Muscle of leg (tissue), 16 donors: ENCODE results near the gene SAMHD1. TPM values are rescaled to one million over a fixed set of nuclear protein-coding genes. Genes with fewer than 3 reads are reported as not detected.
"Not testable (repeated sequence)": the region's sequence is repeated elsewhere in the genome, so short reads cannot be mapped to it uniquely, and the experiment has no call there.

Experiments
- DNase-seq: peaks from one replicate; pipeline ENCODE4 v3.0.0; 2013
- H3K27ac ChIP-seq: one replicate; pipeline ENCODE4 v1.5.1; 2013; ENCODE audit warnings: mild to moderate bottlenecking, low read length, control low read depth
- H3K27me3 ChIP-seq: one replicate; pipeline ENCODE4 v1.6.1; 2013; ENCODE audit warnings: low read length; ENCODE audit not compliant: control insufficient read depth, insufficient read depth
- H3K36me3 ChIP-seq: one replicate; pipeline ENCODE4 v1.6.1; 2013; ENCODE audit warnings: low read length; ENCODE audit not compliant: control insufficient read depth, insufficient read depth
- H3K4me1 ChIP-seq: one replicate; pipeline ENCODE4 v1.6.1; 2013; ENCODE audit warnings: low read length; ENCODE audit not compliant: control insufficient read depth, insufficient read depth
- H3K4me3 ChIP-seq: one replicate; pipeline ENCODE4 v1.5.1; 2013; ENCODE audit warnings: low read length, control low read depth
- H3K9me3 ChIP-seq: replicated peaks from 2 replicates; pipeline ENCODE4 v1.6.1; 2013; ENCODE audit warnings: low read depth, low read length; ENCODE audit not compliant: control insufficient read depth
- WGBS: methylation state at CpG from one replicate; pipeline ENCODE4 v1.1.5; 2013; ENCODE audit warnings: missing lambda C conversion rate; ENCODE audit not compliant: insufficient coverage; 5-methylcytosine and 5-hydroxymethylcytosine counted together
- long read RNA-seq, 11 donors: transcript quantifications; one replicate each; lab custom pipeline, GENCODE V29; 2026
- polyA plus RNA-seq, 8 donors: library from polyadenylated mRNA; unstranded; fragments of 120-200 nt; gene quantifications; one replicate each; pipeline versions ENCODE4 v1.2.1 to v1.2.3, GENCODE V29; 2013; ENCODE audit warnings: inconsistent platforms in 1 of 8, low replicate concordance in 1 of 8; ENCODE audit not compliant: insufficient read length in 8 of 8, insufficient read depth in 1 of 8
- total RNA-seq: library from RNA; stranded (reverse); fragments of 120-200 nt; gene quantifications from one replicate; pipeline ENCODE4 v1.2.4, GENCODE V29; 2013

Gene SAMHD1
- total RNA-seq (22.1 TPM), polyA plus RNA-seq (10 to 100 TPM; 22.2 to 39.9 (median 26.9) TPM)
- long read RNA-seq, donor 1, full-length matches to known transcripts: 2 of 2 reads
- long read RNA-seq, donor 1, partial matches to known transcripts: 0 of 2 reads
- long read RNA-seq, donor 1, other reads (novel, unspliced or antisense): 0 of 2 reads
- long read RNA-seq, donor 2, full-length matches to known transcripts: 1 of 1 reads
- long read RNA-seq, donor 2, partial matches to known transcripts: 0 of 1 reads
- long read RNA-seq, donor 2, other reads (novel, unspliced or antisense): 0 of 1 reads
- long read RNA-seq, donor 3, full-length matches to known transcripts: 2 of 2 reads
- long read RNA-seq, donor 3, partial matches to known transcripts: 0 of 2 reads
- long read RNA-seq, donor 3, other reads (novel, unspliced or antisense): 0 of 2 reads
- long read RNA-seq, donor 4, full-length matches to known transcripts: 3 of 3 reads
- long read RNA-seq, donor 4, partial matches to known transcripts: 0 of 3 reads
- long read RNA-seq, donor 4, other reads (novel, unspliced or antisense): 0 of 3 reads
- long read RNA-seq, donor 5, full-length matches to known transcripts: 16 of 16 reads
- long read RNA-seq, donor 5, partial matches to known transcripts: 0 of 16 reads
- long read RNA-seq, donor 5, other reads (novel, unspliced or antisense): 0 of 16 reads
- long read RNA-seq, donor 6, full-length matches to known transcripts: 3 of 3 reads
- long read RNA-seq, donor 6, partial matches to known transcripts: 0 of 3 reads
- long read RNA-seq, donor 6, other reads (novel, unspliced or antisense): 0 of 3 reads
- long read RNA-seq, donor 7, full-length matches to known transcripts: 2 of 2 reads
- long read RNA-seq, donor 7, partial matches to known transcripts: 0 of 2 reads
- long read RNA-seq, donor 7, other reads (novel, unspliced or antisense): 0 of 2 reads
- long read RNA-seq, donor 8, full-length matches to known transcripts: 2 of 2 reads
- long read RNA-seq, donor 8, partial matches to known transcripts: 0 of 2 reads
- long read RNA-seq, donor 8, other reads (novel, unspliced or antisense): 0 of 2 reads
- long read RNA-seq, donor 9, full-length matches to known transcripts: 3 of 3 reads
- long read RNA-seq, donor 9, partial matches to known transcripts: 0 of 3 reads
- long read RNA-seq, donor 9, other reads (novel, unspliced or antisense): 0 of 3 reads
- long read RNA-seq, donor 10, full-length matches to known transcripts: 3 of 3 reads
- long read RNA-seq, donor 10, partial matches to known transcripts: 0 of 3 reads
- long read RNA-seq, donor 10, other reads (novel, unspliced or antisense): 0 of 3 reads
- long read RNA-seq, donor 11, full-length matches to known transcripts: 5 of 5 reads
- long read RNA-seq, donor 11, partial matches to known transcripts: 0 of 5 reads
- long read RNA-seq, donor 11, other reads (novel, unspliced or antisense): 0 of 5 reads

- H3K27ac ChIP-seq: peak within 1 kb of the TSS; percentile 89
- peak; percentile 99 for DNase-seq
- H3K27me3 ChIP-seq: no peaks in the 10 kb centered on the region
- H3K9me3 ChIP-seq: no peaks in the 10 kb centered on the region
- no peaks in the 10 kb centered on the region for H3K36me3 ChIP-seq
- under 1% methylated on average over 65 of the region's 66 CpGs for WGBS
- H3K4me3 ChIP-seq: peak within 1 kb of the TSS; percentile 97
- peaks cover 18% of the 10 kb centered on the region for H3K4me1 ChIP-seq
These were observed at the start of gene SAMHD1 for GRCh38 chr20:36951198-36951978. Gene SAMHD1 (minus strand): TSS chr20:36951708. CDS start chr20:36951643, 65 bp downstream.

GRCh38 chr20:37000171-37000570 is 48.7 kb upstream of the SAMHD1 start:
- DNase-seq, H3K27me3 ChIP-seq, H3K27ac ChIP-seq, H3K36me3 ChIP-seq, H3K9me3 ChIP-seq, H3K4me1 ChIP-seq, H3K4me3 ChIP-seq: not testable (repeated sequence)
- no CpG with 5 or more reads among the region's 26 CpGs for WGBS

GRCh38 chr20:36998652-36999051 is 47.1 kb upstream of the SAMHD1 start:
- WGBS: 93% methylated on average over 6 of the region's 7 CpGs
- no peak overlapping the region for H3K27ac ChIP-seq
- no peaks in the 10 kb centered on the region for H3K27me3 ChIP-seq
- H3K4me3 ChIP-seq: no peak overlapping the region
- H3K4me1 ChIP-seq: no peaks in the 10 kb centered on the region
- H3K9me3 ChIP-seq: no peaks in the 10 kb centered on the region
- H3K36me3 ChIP-seq: peaks cover 11% of the 10 kb centered on the region
- DNase-seq: no peak

GRCh38 chr20:36997121-36997520 is 45.6 kb upstream of the SAMHD1 start:
- no peak for DNase-seq
- H3K9me3 ChIP-seq: no peaks in the 10 kb centered on the region
- WGBS: no CpG with 5 or more reads among the region's 1 CpG
- no peaks in the 10 kb centered on the region for H3K27me3 ChIP-seq
- H3K27ac ChIP-seq: no peak overlapping the region
- peaks cover 5% of the 10 kb centered on the region for H3K36me3 ChIP-seq
- no peaks in the 10 kb centered on the region for H3K4me1 ChIP-seq
- H3K4me3 ChIP-seq: no peak overlapping the region

- H3K4me1 ChIP-seq, H3K9me3 ChIP-seq, H3K27me3 ChIP-seq, H3K27ac ChIP-seq, DNase-seq, H3K36me3 ChIP-seq, H3K4me3 ChIP-seq: not testable (repeated sequence)
- 100% methylated on average over 3 of the region's 4 CpGs for WGBS
These were observed 42.7 kb upstream of the SAMHD1 start for GRCh38 chr20:36994221-36994620.

- H3K27ac ChIP-seq: no peak overlapping the region
- H3K27me3 ChIP-seq: no peaks in the 10 kb centered on the region
- H3K4me1 ChIP-seq: no peaks in the 10 kb centered on the region
- H3K36me3 ChIP-seq: peaks cover 5% of the 10 kb centered on the region
- no peaks in the 10 kb centered on the region for H3K9me3 ChIP-seq
- no peak for DNase-seq
- H3K4me3 ChIP-seq: no peak overlapping the region
- WGBS: 80% methylated on average over 1 of the region's 4 CpGs
These were observed 41.4 kb upstream of the SAMHD1 start for GRCh38 chr20:36992802-36993334.

GRCh38 chr20:36991703-36992102 is 40.2 kb upstream of the SAMHD1 start:
- H3K36me3 ChIP-seq: peaks cover 5% of the 10 kb centered on the region
- H3K4me3 ChIP-seq: no peak overlapping the region
- H3K27ac ChIP-seq: no peak overlapping the region
- H3K9me3 ChIP-seq: no peaks in the 10 kb centered on the region
- H3K4me1 ChIP-seq: no peaks in the 10 kb centered on the region
- no peaks in the 10 kb centered on the region for H3K27me3 ChIP-seq
- DNase-seq: no peak
- 100% methylated on average over 2 of the region's 3 CpGs for WGBS

GRCh38 chr20:36989797-36990196 is 38.3 kb upstream of the SAMHD1 start:
- Histone ChIP-seq H3K4me1 (no peaks in the 10 kb centered on the region), H3K4me3 (no peak overlapping the region), H3K27ac (no peak overlapping the region), H3K27me3 (no peaks in the 10 kb centered on the region), H3K36me3 (peaks cover 3% of the 10 kb centered on the region), H3K9me3 (no peaks in the 10 kb centered on the region)
- DNase-seq: peak; percentile 28
- no CpG with 5 or more reads among the region's 6 CpGs for WGBS

GRCh38 chr20:36988494-36988966 is 37.0 kb upstream of the SAMHD1 start:
- no peaks in the 10 kb centered on the region for H3K9me3 ChIP-seq
- no peaks in the 10 kb centered on the region for H3K4me1 ChIP-seq
- peak overlapping the region; percentile 5 for H3K27ac ChIP-seq
- DNase-seq: peak; percentile 46
- WGBS: 83% methylated on average over 1 of the region's 3 CpGs
- no peaks in the 10 kb centered on the region for H3K27me3 ChIP-seq
- H3K36me3 ChIP-seq: no peaks in the 10 kb centered on the region
- no peak overlapping the region for H3K4me3 ChIP-seq
